SK-N-MC (cell line): ENCODE data around the gene MFAP3L.

Experiments used
- EZH2 ChIP-seq: fragments of 200-600 bp; sonication (generic); IDR thresholded peaks from one replicate; pipeline ENCODE4 v1.6.1; 2017; ENCODE audit warnings: antibody characterized with exemption
- FOXP2 ChIP-seq: optimal IDR thresholded peaks from 2 replicates; pipeline ENCODE3; 2011; ENCODE audit warnings: mild to moderate bottlenecking, moderate library complexity; ENCODE audit not compliant: insufficient read depth; ENCODE audit errors: extremely low read length, control extremely low read depth
- POLR2AphosphoS5 ChIP-seq: IDR thresholded peaks from 2 replicates; pipeline ENCODE4 v1.6.1; 2012; ENCODE audit warnings: mild to moderate bottlenecking, low read depth, low read length, borderline replicate concordance

DNA sequence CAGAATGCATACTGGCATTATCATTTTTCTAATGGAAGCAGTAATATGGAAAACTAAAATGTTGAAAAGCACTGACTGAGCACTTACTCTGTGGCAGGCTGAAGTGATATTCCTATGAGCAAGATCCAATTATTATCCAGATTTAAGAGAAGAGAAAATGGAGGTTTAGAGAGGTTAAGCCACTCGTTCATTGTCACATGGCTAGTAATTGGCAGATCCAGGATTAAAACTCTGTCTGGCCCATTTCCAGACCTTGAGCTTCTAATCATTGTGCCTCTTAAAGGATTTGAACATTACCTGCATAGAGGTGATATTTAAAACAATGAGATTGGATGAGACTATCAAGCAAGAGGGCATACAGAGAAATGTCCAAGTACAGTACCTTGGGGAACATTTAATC, 80.6 kb downstream of the MFAP3L start:
- TF ChIP-seq POLR2AphosphoS5, result no peak
- no peak for TF ChIP-seq EZH2
- no peak for TF ChIP-seq FOXP2
